Adrenal gland (tissue), 12 donors: ENCODE measurements around the gene SFMBT1. TPM values are rescaled to one million over a fixed set of nuclear protein-coding genes. Genes with fewer than 3 reads are reported as not detected.

Experiments used
- DNase-seq, 7 donors: peaks; one replicate each; pipeline ENCODE4 v3.0.0-alpha.2; 2019 to 2020
- H3K27ac ChIP-seq, 5 donors: fragments of 200-600 bp; sonication (generic) in 4 of 5; 1 replicate in 3 of 5; 2 replicates in 2 of 5; pipeline versions ENCODE4 v1.5.1 to v1.8.0; 2016 to 2020; ENCODE audit warnings: mild to moderate bottlenecking in 1 of 5
- H3K27me3 ChIP-seq: fragments of 200-600 bp; 2 replicates; pipeline ENCODE4 v1.8.0; 2021
- H3K36me3 ChIP-seq, 2 donors: fragments of 200-600 bp; replicated peaks in 1 of 2; 1 replicate in 1 of 2; 2 replicates in 1 of 2; pipeline versions ENCODE4 v1.5.1 to v1.8.0; 2018 to 2022
- H3K4me1 ChIP-seq, 2 donors: fragments of 200-600 bp; replicated peaks in 1 of 2; 1 replicate in 1 of 2; 2 replicates in 1 of 2; pipeline versions ENCODE4 v1.5.1 to v1.8.0; 2018 to 2021
- H3K4me3 ChIP-seq, 4 donors: fragments of 200-600 bp; sonication (generic) in 3 of 4; one replicate each; pipeline ENCODE4 v1.5.1; 2016 to 2018
- H3K9me3 ChIP-seq, 3 donors: fragments of 200-600 bp; sonication (generic) in 1 of 3; replicated peaks in 1 of 3; 1 replicate in 2 of 3; 2 replicates in 1 of 3; pipeline versions ENCODE4 v1.5.1 to v1.8.0; 2016 to 2021
- CTCF ChIP-seq, 6 experiments: fragments of 450-650 bp in 4 of 6; fragments of 200-600 bp in 2 of 6; sonication (generic) in 1 of 6; IDR thresholded peaks; 1 replicate in 5 of 6; 2 replicates in 1 of 6; pipeline versions ENCODE4 v1.5.1 to v1.8.0; 2016 to 2021; ENCODE audit warnings: antibody characterized with exemption in 6 of 6, mild to moderate bottlenecking in 2 of 6, moderate library complexity in 1 of 6
- POLR2A ChIP-seq, 2 donors: fragments of 450-650 bp; IDR thresholded peaks; one replicate each; pipeline ENCODE4 v1.6.1; 2017; ENCODE audit warnings: antibody characterized with exemption in 2 of 2, mild to moderate bottlenecking in 2 of 2, moderate library complexity in 1 of 2
- WGBS, 4 donors: extraction: QIAGEN DNeasy Blood & Tissue Kit in 2 of 4; methylation state at CpG; one replicate each; pipeline versions ENCODE4 v1.1.5 to v1.1.7; 2013 to 2017; 5-methylcytosine and 5-hydroxymethylcytosine counted together
- intact Hi-C, 2 donors: fragments of 100-400 bp; cut with DNase I; formaldehyde crosslinking; loops; one replicate each; pipeline versions ENCODE4 v1.14.1 to v1.15.0; 2022 to 2023
- polyA plus RNA-seq, 3 donors: library from polyadenylated mRNA; stranded (reverse); fragments of 200-250 nt in 2 of 3; fragments of 350-450 nt in 1 of 3; fragmentation: Illumina TruSeq in 1 of 3; extraction: RNeasy Lipid Tissue Mini Kit (QIAGEN cat#74804) in 1 of 3; gene quantifications; one replicate each; pipeline ENCODE4 v1.2.3, GENCODE V29; 2013 to 2014
- total RNA-seq, 9 donors: library from RNA; depleted of rRNA in 4 of 9; stranded (reverse); fragments of >200 nt in 4 of 9; fragments of 120-200 nt in 1 of 9; fragmentation: NEBNext Ultra II Directional in 1 of 9; extraction: Animal tissue kit (Norgen Biotek cat#: 25700) in 1 of 9; gene quantifications; one replicate each; pipeline versions ENCODE4 v1.1.0 to v1.2.4, GENCODE V29; 2013 to 2023
- donor health status: healthy with polysubstance abuse.
- donor health status: Bipolar disorder and iron deficiency.
- donor health status: DM: yes; HTN: yes; CAD: no.
- donor health status: DM: no; HTN: no; CAD: no.
- donor health status: DM: no; HTN: no; CAD: no.
- donor health status: DM: yes; HTN: yes; CAD: no.

Gene SFMBT1
- total and polyA plus RNA-seq, 12 donors, result 2.1 to 14.8 (median 8.3) TPM

GRCh38 chr3:52967398-52967797 lies 78.5 kb downstream of the SFMBT1 start:
- intact Hi-C loops, result no loop called here
- H3K4me3 ChIP-seq, result no peak overlapping the region

DNA sequence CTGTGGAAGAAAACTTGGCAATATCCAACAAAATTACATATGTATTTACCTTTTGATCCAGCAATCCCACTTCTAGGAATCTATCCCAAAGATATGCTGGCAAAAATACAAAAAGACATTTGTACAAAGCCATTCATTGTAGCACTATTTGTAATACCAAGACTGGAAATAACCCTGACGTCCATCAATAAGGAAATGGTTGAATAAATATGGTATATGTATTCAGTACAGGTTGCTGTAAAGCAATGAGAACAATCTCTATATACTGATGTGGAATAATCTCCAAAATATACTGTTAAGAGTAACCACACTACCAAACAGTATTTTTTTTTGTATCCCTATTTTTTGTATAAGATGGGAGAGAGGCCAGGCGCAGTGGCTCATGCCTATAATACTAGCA lies 83.7 kb downstream of the SFMBT1 start:
- intact Hi-C loops, result no loop called here
- Histone ChIP-seq H3K27ac (no peak overlapping the region), H3K36me3 (no peaks in the 10 kb centered on the region), H3K4me3 (no peak overlapping the region), H3K9me3 (no peaks in the 10 kb centered on the region), H3K27me3 (no peaks in the 10 kb centered on the region), H3K4me1 (no peaks in the 10 kb centered on the region)
- no peak for DNase-seq
- 91 to 99% (median 98%) methylated on average over 2 of the region's 2 CpGs for WGBS, 4 donors
- TF ChIP-seq CTCF (IDR thresholded peaks at IDR 0.05), result no peak
- no peak for TF ChIP-seq POLR2A (IDR thresholded peaks at IDR 0.05)

More at GRCh38 chr3:52967398-52967797, 78.5 kb downstream of the SFMBT1 start:
- no peaks in the 10 kb centered on the region for H3K9me3 ChIP-seq
- H3K36me3 ChIP-seq, result no peaks in the 10 kb centered on the region
- no peak overlapping the region for H3K27ac ChIP-seq
- 93 to 96% (median 95%) methylated on average over 2 of the region's 2 CpGs for WGBS, 4 donors
- no peak for DNase-seq
- H3K4me1 ChIP-seq, result no peaks in the 10 kb centered on the region
- TF ChIP-seq POLR2A (IDR thresholded peaks at IDR 0.05), result no peak
- no peak for TF ChIP-seq CTCF (IDR thresholded peaks at IDR 0.05)
- no peaks in the 10 kb centered on the region for H3K27me3 ChIP-seq

DNA sequence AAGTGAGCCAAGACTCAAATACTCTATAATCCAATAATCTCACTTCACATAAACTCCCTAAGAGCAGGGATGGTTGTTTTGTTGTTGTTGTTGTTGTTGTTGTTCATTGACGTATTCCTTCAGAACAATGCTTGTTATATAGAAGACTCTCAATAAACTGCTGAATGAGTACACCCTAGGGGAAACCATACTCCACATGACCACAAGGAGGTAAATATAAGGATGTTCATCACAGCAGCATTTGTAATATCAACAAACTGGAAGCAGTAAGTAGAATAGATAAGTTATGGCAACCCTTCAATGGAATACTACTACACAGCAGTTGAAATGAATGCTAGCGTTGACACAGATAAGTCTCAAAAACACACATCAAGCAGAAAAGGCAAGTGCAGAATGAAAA lies 86.1 kb downstream of the SFMBT1 start:
- no peaks in the 10 kb centered on the region for H3K9me3 ChIP-seq
- no peak overlapping the region for H3K27ac ChIP-seq
- H3K27me3 ChIP-seq, result no peaks in the 10 kb centered on the region
- H3K4me1 ChIP-seq, result no peaks in the 10 kb centered on the region
- no peak overlapping the region for H3K4me3 ChIP-seq
- TF ChIP-seq CTCF (IDR thresholded peaks at IDR 0.05), result no peak
- TF ChIP-seq POLR2A (IDR thresholded peaks at IDR 0.05), result no peak
- intact Hi-C loops, result no loop called here
- WGBS, 4 donors, result 94 to 100% (median 96%) methylated on average over 2 of the region's 2 CpGs
- H3K36me3 ChIP-seq, result no peaks in the 10 kb centered on the region
- no peak for DNase-seq

DNA sequence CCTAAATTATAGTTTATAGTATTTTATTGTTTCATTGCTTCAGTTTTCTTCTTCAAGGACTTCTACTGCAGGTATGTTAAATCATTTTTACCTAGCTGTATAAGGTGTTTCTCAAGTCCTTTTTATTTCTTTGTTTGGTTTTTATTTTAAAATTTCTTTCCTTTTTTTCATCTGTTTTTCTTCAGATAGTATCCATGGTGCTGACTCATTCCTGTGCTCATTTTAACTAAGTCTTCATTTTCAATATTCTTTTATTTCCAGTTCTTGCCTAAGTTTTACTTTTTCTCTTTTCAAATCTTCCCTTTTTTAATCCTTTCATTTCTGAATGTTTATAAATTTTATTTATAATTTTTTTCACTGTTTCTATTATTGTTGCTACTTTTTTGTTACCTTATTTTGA lies 106.3 kb downstream of the SFMBT1 start:
- Histone ChIP-seq H3K4me3 (no peak overlapping the region), H3K27ac (no peak overlapping the region), H3K9me3 (no peaks in the 10 kb centered on the region), H3K27me3 (no peaks in the 10 kb centered on the region), H3K36me3 (no peaks in the 10 kb centered on the region), H3K4me1 (peaks cover 0 to 6% of the 10 kb centered on the region in 2 donors)
- DNase-seq, result no peak
- TF ChIP-seq POLR2A (IDR thresholded peaks at IDR 0.05) (no peak), CTCF (IDR thresholded peaks at IDR 0.05) (no peak)
- intact Hi-C loops, result loop anchor here in 1 of 2 donors (10.0 kb wide), 2 partner anchors 85 to 135 kb away; no protein-coding TSS in a partner anchor
